Cardiac fibroblast (primary cell): ENCODE data around the gene TTC3.

Experiments used
- DNase-seq, 2 donors: peaks; one replicate each; pipeline versions ENCODE4 v3.0.0 to v3.0.0-alpha.2; 2010; ENCODE audit warnings: low read depth in 2 of 2
- H3K4me3 ChIP-seq, 2 donors: replicated peaks in 1 of 2; 1 replicate in 1 of 2; 2 replicates in 1 of 2; pipeline ENCODE4 v1.5.1; 2011; ENCODE audit warnings: low read depth in 2 of 2, low read length in 2 of 2, mild to moderate bottlenecking in 2 of 2, moderate library complexity in 1 of 2
- TF ChIP-seq, protein P1 (sequence below): IDR thresholded peaks from one replicate; pipeline ENCODE4 v1.5.1; 2011; ENCODE audit warnings: low read depth, mild to moderate bottlenecking, low read length, inconsistent platforms

Gene TTC3

DNA sequence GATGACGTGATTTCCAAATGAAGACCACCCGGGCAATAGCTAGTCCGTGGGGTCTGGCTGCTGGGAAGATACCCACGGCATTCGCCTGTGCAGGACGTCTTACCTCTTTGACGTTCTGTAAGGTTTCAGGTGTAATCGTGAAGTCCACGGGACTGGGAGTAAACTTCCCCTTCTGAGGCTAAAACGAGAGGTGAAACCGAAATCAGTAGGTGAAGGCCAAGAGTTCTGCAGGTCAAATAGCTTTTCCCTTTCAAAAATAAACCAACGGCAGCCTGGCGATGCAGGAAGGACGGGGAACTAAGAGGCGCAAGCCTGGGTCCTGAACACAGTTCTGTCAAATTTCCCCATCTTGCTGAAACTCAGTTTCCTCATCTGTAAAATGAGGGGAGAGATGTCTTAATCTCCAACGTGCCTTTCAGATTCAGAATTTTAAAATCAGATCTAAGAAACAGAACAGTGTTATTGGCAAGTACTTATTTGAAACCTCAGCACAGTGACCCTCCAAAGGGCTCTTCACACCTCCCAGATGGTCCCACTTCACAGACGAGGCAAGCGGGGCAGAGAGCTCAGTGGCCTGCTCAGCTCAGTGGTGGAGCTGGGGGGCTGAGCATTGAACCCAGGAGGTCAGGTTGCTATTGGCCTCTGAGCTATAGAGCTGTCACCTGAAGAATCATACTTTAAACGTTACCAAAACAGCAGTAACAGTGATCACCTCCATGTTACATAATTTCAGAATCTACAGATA lies 159.4 kb downstream of the TTC3 start:
- H3K4me3 ChIP-seq: no peak overlapping the region
- TF ChIP-seq, protein P1, sequence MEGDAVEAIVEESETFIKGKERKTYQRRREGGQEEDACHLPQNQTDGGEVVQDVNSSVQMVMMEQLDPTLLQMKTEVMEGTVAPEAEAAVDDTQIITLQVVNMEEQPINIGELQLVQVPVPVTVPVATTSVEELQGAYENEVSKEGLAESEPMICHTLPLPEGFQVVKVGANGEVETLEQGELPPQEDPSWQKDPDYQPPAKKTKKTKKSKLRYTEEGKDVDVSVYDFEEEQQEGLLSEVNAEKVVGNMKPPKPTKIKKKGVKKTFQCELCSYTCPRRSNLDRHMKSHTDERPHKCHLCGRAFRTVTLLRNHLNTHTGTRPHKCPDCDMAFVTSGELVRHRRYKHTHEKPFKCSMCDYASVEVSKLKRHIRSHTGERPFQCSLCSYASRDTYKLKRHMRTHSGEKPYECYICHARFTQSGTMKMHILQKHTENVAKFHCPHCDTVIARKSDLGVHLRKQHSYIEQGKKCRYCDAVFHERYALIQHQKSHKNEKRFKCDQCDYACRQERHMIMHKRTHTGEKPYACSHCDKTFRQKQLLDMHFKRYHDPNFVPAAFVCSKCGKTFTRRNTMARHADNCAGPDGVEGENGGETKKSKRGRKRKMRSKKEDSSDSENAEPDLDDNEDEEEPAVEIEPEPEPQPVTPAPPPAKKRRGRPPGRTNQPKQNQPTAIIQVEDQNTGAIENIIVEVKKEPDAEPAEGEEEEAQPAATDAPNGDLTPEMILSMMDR: no peak
- no peak for DNase-seq

DNA sequence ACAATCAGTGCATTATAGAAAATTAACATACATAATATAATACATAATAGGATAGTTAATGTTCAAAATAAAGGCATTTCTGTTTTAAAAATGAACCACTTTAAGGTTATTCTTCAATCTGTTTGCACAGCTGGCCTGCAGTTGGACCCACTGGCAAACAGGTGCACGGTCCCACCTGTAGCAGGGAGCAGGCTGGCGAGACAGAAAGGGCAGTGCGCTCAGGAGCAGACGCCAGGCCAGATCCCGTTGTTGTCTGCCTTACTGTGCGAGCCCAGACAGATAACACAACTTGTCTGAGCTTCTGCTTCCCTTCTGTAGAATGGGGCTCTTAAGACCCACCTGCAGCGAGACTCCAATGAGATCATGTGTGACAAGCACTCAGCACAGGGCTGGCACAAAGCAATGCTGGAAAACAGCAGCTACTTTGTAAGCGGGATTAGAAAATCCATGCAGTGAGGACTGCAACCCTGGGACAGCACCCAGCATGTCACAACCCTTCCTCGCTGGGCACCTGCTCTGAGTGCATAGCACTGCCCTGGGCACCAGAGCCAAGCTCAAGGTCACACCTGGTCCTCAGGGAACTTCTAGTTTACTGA lies 160.6 kb downstream of the TTC3 start:
- TF ChIP-seq, protein P1: no peak
- H3K4me3 ChIP-seq: no peak overlapping the region
- DNase-seq: no peak

DNA sequence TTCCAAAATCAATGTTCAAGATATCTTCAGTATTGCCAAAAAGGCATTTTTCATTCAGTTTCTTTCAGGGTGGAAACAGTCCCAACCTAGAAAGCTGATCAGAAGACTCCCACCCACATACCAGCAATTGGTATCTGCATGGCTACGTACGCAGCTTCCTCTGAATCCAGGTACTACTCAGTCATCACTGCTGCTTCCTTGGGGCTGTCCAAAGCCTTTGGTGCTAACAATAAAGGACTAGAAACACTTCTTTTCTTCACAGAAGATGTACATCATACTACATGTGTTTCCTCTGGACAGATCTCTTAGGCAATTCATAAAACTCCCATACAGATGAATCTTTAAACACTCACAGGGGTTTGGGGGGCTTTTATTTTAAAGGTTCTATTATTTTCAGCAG lies 164.3 kb downstream of the TTC3 start:
- DNase-seq: no peak

DNA sequence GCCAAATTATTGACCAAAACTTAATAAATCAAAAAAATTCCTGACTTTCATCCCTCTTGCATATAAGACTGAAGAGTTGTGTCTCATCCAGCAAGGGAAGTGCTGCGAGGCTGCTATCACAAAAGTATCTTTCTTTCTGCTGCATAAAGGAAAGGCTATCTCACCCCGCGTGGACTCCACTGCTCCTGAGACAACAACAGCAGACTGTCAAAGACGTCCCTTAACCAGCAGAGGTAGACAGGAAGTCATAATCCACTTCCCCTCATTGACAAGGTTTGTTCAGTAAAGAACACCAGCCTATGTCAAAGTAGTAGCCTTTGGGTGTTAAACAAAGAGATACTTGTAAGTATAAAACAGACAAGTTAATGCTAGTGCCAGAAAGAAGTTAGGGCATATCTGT lies 164.7 kb downstream of the TTC3 start:
- TF ChIP-seq, protein P1: no peak
- no peak for DNase-seq

More for the DNA sequence above, 164.3 kb downstream of the TTC3 start:
- H3K4me3 ChIP-seq: no peak overlapping the region
- TF ChIP-seq, protein P1: no peak

DNA sequence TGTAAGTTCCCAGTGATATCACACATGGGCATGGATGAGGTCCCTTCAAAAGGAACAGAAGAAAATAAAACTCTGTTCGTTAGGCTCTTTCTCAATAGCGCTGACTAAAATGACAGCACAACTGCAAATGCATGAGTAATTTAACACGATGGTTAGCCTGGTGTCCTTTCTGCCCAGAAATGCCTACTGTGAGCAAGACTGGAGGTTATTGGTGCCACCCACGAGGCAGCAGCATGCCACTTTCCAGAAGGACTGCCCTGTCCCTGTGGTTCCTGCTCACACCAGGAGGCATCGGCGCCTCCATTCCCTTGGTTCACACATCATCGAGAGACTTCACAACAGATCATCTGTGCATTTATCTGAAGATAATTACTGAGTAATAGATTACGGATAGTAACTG lies 167.9 kb downstream of the TTC3 start:
- no peak for DNase-seq
- TF ChIP-seq, protein P1: no peak
- H3K4me3 ChIP-seq: no peak overlapping the region

More for the DNA sequence above, 164.7 kb downstream of the TTC3 start:
- H3K4me3 ChIP-seq: no peak overlapping the region

DNA sequence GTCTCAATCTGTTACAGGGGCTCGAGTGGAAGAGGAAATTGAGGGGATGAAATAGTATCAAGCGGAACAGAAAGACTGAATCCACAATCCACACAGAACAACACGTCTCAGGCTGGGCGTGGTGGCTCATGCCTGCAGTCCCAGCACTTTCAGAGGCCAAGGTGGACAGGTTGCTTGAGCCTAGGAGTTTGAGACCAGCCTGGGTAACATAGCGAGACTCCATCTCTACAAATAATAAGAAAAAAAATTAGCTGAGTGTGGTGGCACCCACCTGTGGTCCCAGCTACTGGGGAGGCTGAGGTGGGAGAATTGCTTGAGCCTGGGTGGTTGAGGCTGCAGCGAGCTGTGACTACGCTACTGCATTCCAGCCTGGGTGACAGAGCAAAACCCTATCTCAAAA lies 168.4 kb downstream of the TTC3 start:
- TF ChIP-seq, protein P1: no peak
- H3K4me3 ChIP-seq: no peak overlapping the region
- no peak for DNase-seq
